Measurements from ENCODE around the gene TOR2A. TPM values are rescaled to one million over a fixed set of nuclear protein-coding genes. Genes with fewer than 3 reads are reported as not detected.

TOR2A gene
- total and polyA plus RNA-seq, 9 of the 15 experiments (the other 6 are each of a cell fraction or from before 2014, with no cell fraction given) = 0.80 to 25.9 (median 11.1) TPM

GRCh38 chr9:127724012-127724411 is 11.1 kb downstream of the TOR2A start:
- Histone ChIP-seq H4K20me1 (replicated peaks; ENCODE audit: control insufficient read depth, insufficient read depth, low read length) (no peaks in the 10 kb centered on the region), H3K4me2 (ENCODE audit: insufficient read depth, low read length) (no peak overlapping the region), H3K9ac (ENCODE audit: insufficient read depth in 1 of 2, low read depth in 2 of 2, low read length in 2 of 2) (peak overlapping the region in 1 of 2 experiments; percentile 68; a peak in 2 of 4 replicates), H3K9me3 (replicated peaks; ENCODE audit: control insufficient read depth, insufficient read depth, low read depth, low read length) (no peaks in the 10 kb centered on the region), H3K36me3 (ENCODE audit: control insufficient read depth, insufficient read depth, low read length) (no peaks in the 10 kb centered on the region), H3K79me2 (ENCODE audit: control insufficient read depth, insufficient read depth, low read length) (no peaks in the 10 kb centered on the region), H3K4me3 (no peak overlapping the region), H3K9me1 (ENCODE audit: control insufficient read depth, insufficient read depth, low read length) (no peaks in the 10 kb centered on the region), H2AFZ (ENCODE audit: low read depth, low read length) (no peak overlapping the region), H3K27ac (ENCODE audit: extremely low read depth, low read depth, low read length) (no peak overlapping the region), H3K4me1 (replicated peaks in 1 of 2; ENCODE audit: control insufficient read depth in 2 of 2, insufficient read depth in 2 of 2, low read length in 2 of 2) (peaks cover 0 to 26% of the 10 kb centered on the region in 2 experiments; a peak in 3 of 5 replicates), H3K27me3 (ENCODE audit: control insufficient read depth in 2 of 2, insufficient read depth in 2 of 2, low read length in 2 of 2) (no peaks in the 10 kb centered on the region; a peak in 1 of 5 replicates)
- in situ Hi-C loops (cut with MboI) (no loop called here), intact Hi-C loops (cut with micrococcal nuclease) (no loop called here)
- no peak for FAIRE-seq
- ChIA-PET CTCF (ENCODE audit: low intra/inter-chr PET ratio) (no interaction called here), POLR2A (interaction anchor here (1.0 kb wide), 1 partner anchor 11 kb away, joined by 3 read pairs; no protein-coding TSS in a partner anchor)
- no TSS peak for BruUV-seq (replicated peaks)
- no peak for TF ChIP-seq RNF219 (CRISPR knock-in tag; IDR thresholded peaks at IDR 0.05)
- no peak for TF ChIP-seq ADNP (tag; IDR thresholded peaks at IDR 0.05)
- no peak for TF ChIP-seq TCFL5 (CRISPR knock-in tag; conservative IDR thresholded peaks at IDR 0.05)
- TF ChIP-seq HDAC3 (IDR thresholded peaks at IDR 0.05; ENCODE audit: borderline replicate concordance, partially characterized antibody) = no peak
- 28% methylated on average over 20 of the region's 23 CpGs for WGBS (ENCODE audit: insufficient coverage, low coverage, missing lambda C conversion rate)
- no peak; the same call in 2 of the 3 replicates for ATAC-seq
- no peak for DNase-seq (ENCODE audit: extremely low read depth in 1 of 4, low spot score in 3 of 4)
